PC-9 (cell line): ENCODE results near the gene OR4D9.

Experiments
- CTCF ChIP-seq: fragments of 200-600 bp; sonication (generic); conservative IDR thresholded peaks from 2 replicates; pipeline ENCODE4 v1.6.1; 2017; ENCODE audit warnings: mixed run types, antibody characterized with exemption, mild to moderate bottlenecking, moderate library complexity
- EZH2 ChIP-seq: fragments of 200-600 bp; sonication (generic); IDR thresholded peaks from 2 replicates; pipeline ENCODE4 v1.8.0; 2017; ENCODE audit warnings: antibody characterized with exemption, low read depth

GRCh38 chr11:59534676-59535075, 23.3 kb downstream of the OR4D9 start:
- TF ChIP-seq CTCF: no peak
- no peak for TF ChIP-seq EZH2
